ENCODE measurements around the gene TRIM40.

The TRIM40 gene

GRCh38 chr6:30150671-30151395, 14.9 kb downstream of the TRIM40 start:
- no peak for DNase-seq

GRCh38 chr6:30151580-30151979, 15.6 kb downstream of the TRIM40 start:
- DNase-seq: no peak

- DNase-seq: no peak
These were observed 16.2 kb downstream of the TRIM40 start for GRCh38 chr6:30152016-30152673.

GRCh38 chr6:30152910-30153610, 17.1 kb downstream of the TRIM40 start:
- no peak for DNase-seq

- no peak for DNase-seq
These were observed 18.1 kb downstream of the TRIM40 start for GRCh38 chr6:30154061-30154460.

- DNase-seq: no peak
These were observed 19.0 kb downstream of the TRIM40 start for GRCh38 chr6:30154709-30155519.

GRCh38 chr6:30155520-30156261, 19.8 kb downstream of the TRIM40 start:
- no peak for DNase-seq

- DNase-seq: no peak
These were observed 20.3 kb downstream of the TRIM40 start for GRCh38 chr6:30156262-30156599.

GRCh38 chr6:30156774-30157173, 20.8 kb downstream of the TRIM40 start:
- DNase-seq: no peak

GRCh38 chr6:30157581-30157980, 21.6 kb downstream of the TRIM40 start:
- DNase-seq: no peak

GRCh38 chr6:30157999-30158398, 22.1 kb downstream of the TRIM40 start:
- no peak for DNase-seq

- no peak for DNase-seq
These were observed 22.6 kb downstream of the TRIM40 start for GRCh38 chr6:30158475-30159040.

- DNase-seq: no peak
These were observed 24.3 kb downstream of the TRIM40 start for GRCh38 chr6:30160008-30160784.

- DNase-seq: no peak
These were observed 25.0 kb downstream of the TRIM40 start, which contains the start of gene TRIM10 for GRCh38 chr6:30160785-30161531. TRIM10 (minus strand) TSS chr6:30161211; CDS start chr6:30160858, 353 bp downstream.

GRCh38 chr6:30162265-30163089, 26.5 kb downstream of the TRIM40 start:
- DNase-seq: no peak

- no peak for DNase-seq
These were observed 27.4 kb downstream of the TRIM40 start, which contains the start of gene TRIM15 for GRCh38 chr6:30163090-30163917. TRIM15 (plus strand) TSS chr6:30163546; CDS start chr6:30163685, 139 bp downstream.

- DNase-seq: no peak
These were observed 28.1 kb downstream of the TRIM40 start for GRCh38 chr6:30163918-30164654.

GRCh38 chr6:30164714-30165113, 28.8 kb downstream of the TRIM40 start:
- DNase-seq: no peak
